ENCODE data around the gene IFNLR1. TPM values are rescaled to one million over a fixed set of nuclear protein-coding genes. Genes with fewer than 3 reads are reported as not detected.

The IFNLR1 gene
- total and polyA plus RNA-seq, 2 of the 8 experiments (the other 6 are each of a cell fraction or from before 2014, with no cell fraction given), result 6.8 to 10.1 TPM

DNA sequence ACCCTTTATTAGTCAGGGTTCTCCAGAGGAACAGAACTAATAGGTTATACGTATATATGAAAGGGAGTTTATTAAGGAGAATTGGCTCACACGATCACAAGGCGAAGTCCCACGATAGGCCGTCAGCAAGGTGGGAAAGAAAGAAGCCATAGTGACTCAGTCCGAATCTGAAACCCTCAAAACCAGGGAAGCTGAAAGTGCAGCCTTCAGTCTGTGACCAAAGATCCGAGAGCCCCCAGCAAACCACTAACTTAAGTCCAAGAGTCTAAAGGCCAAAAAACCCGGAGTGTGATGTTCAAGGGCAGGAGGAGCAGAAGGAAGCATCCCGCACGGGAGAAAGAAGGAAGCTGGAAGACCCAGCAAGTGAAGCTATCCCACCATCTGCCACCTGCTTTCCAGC, 9.9 kb downstream of the IFNLR1 start:
- no peak overlapping the region for H2BK5ac ChIP-seq (ENCODE audit: low read depth, low read length)
- H3K9ac ChIP-seq (replicated peaks in 1 of 4; ENCODE audit: extremely low read depth in 1 of 4, low read depth in 3 of 4, low read length in 3 of 4), result no peak overlapping the region
- no peak overlapping the region for H3K4ac ChIP-seq (replicated peaks; ENCODE audit: insufficient read length, low read depth, low read length)
- peaks cover 0 to 3% (median 0%) of the 10 kb centered on the region in 4 experiments; a peak in 2 of 7 replicates for H3K4me1 ChIP-seq (replicated peaks in 1 of 4; ENCODE audit: control insufficient read depth in 3 of 4, insufficient read depth in 4 of 4, low read length in 3 of 4)
- no peaks in the 10 kb centered on the region for H3K23me2 ChIP-seq (ENCODE audit: low read depth, low read length)
- no peak overlapping the region for H3K23ac ChIP-seq (ENCODE audit: insufficient read length)
- 81% methylated on average over 9 of the region's 10 CpGs; no CpG with 5 or more reads in 1 of the 2 experiments for WGBS, 2 experiments (ENCODE audit: extremely low coverage in 1 of 2, insufficient coverage in 1 of 2, insufficient read length in 1 of 2, insufficient replicate concordance in 2 of 2, low coverage in 1 of 2, low lambda C conversion rate in 2 of 2, missing lambda C conversion rate in 1 of 2)
- no peak overlapping the region for H2AFZ ChIP-seq (ENCODE audit: low read length)
- no peak overlapping the region for H4K5ac ChIP-seq (ENCODE audit: insufficient read length, low read depth, low read length)
- H3K56ac ChIP-seq (replicated peaks; ENCODE audit: insufficient read length, low read depth, low read length), result no peak overlapping the region
- FAIRE-seq (no peak), DNase-seq (ENCODE audit: low read depth in 1 of 2, low spot score in 2 of 2) (no peak)
- POLR2A ChIA-PET (ENCODE audit: partially characterized antibody), result interaction anchor here (0.6 kb wide), 1 partner anchor 214 kb away, joined by 3 read pairs; no protein-coding TSS in a partner anchor
- H2BK20ac ChIP-seq (ENCODE audit: low read length), result no peak overlapping the region
- H4K20me1 ChIP-seq (replicated peaks in 1 of 2; ENCODE audit: control insufficient read depth in 1 of 2, insufficient read depth in 2 of 2, low read length in 2 of 2), result no peaks in the 10 kb centered on the region
- no peak overlapping the region for H2BK12ac ChIP-seq (ENCODE audit: low read depth, low read length)
- H3K27ac ChIP-seq (ENCODE audit: low read depth, low read length), result no peak overlapping the region
- H3K79me1 ChIP-seq (ENCODE audit: low read depth, low read length), result no peaks in the 10 kb centered on the region
- H4K91ac ChIP-seq (replicated peaks; ENCODE audit: insufficient read length, low read length), result no peak overlapping the region
- no peaks in the 10 kb centered on the region; a peak in 1 of 7 replicates for H3K27me3 ChIP-seq (replicated peaks in 1 of 4; ENCODE audit: control insufficient read depth in 3 of 4, extremely low read depth in 1 of 4, insufficient read depth in 3 of 4, low read length in 3 of 4)
- peaks cover 0 to 8% (median 1%) of the 10 kb centered on the region in 4 experiments; a peak in 3 of 8 replicates for H3K36me3 ChIP-seq (ENCODE audit: control insufficient read depth in 2 of 4, insufficient read depth in 4 of 4, low read length in 3 of 4)
- CTCF ChIA-PET (ENCODE audit: partially characterized antibody), result interaction anchor here (0.8 to 1.5 kb wide), 3 partner anchors 16 to 238 kb away, joined by 3 read pairs; partner anchors contain the start of gene NIPAL3
- H3K4me2 ChIP-seq (ENCODE audit: insufficient read depth in 1 of 2, low read depth in 2 of 2, low read length in 2 of 2), result no peak overlapping the region
- no peak overlapping the region for H3K4me3 ChIP-seq (ENCODE audit: extremely low read depth in 1 of 4, insufficient read depth in 2 of 4, low read depth in 3 of 4, low read length in 4 of 4)
- no peak overlapping the region for H4K8ac ChIP-seq (ENCODE audit: extremely low read depth, insufficient read depth, low read length)
- no peaks in the 10 kb centered on the region for H3K9me3 ChIP-seq (ENCODE audit: insufficient read depth in 2 of 2, low read depth in 1 of 2, low read length in 1 of 2)
- H2BK15ac ChIP-seq (ENCODE audit: low read length), result no peak overlapping the region; the same call in 1 of the 2 replicates
- no peak overlapping the region for H3K14ac ChIP-seq (ENCODE audit: insufficient read length)
- no peak overlapping the region for H2AK5ac ChIP-seq (ENCODE audit: low read depth, low read length)
- no peaks in the 10 kb centered on the region for H3K79me2 ChIP-seq (ENCODE audit: control insufficient read depth in 1 of 2, insufficient read depth in 2 of 2, low read length in 2 of 2)
- no peak overlapping the region for H3K18ac ChIP-seq (ENCODE audit: extremely low read depth, low read length)
- no peak overlapping the region for H2BK120ac ChIP-seq (replicated peaks; ENCODE audit: low read depth, low read length)
- no peak for TF ChIP-seq RXRA (IDR thresholded peaks at IDR 0.05; ENCODE audit: insufficient read depth, low read depth, low read length)

Measured in H1 (cell line).